ENCODE measurements around the gene SPI1. TPM values are rescaled to one million over a fixed set of nuclear protein-coding genes. Genes with fewer than 3 reads are reported as not detected.
A peak's percentile ranks its signal among the peaks of the same experiment; 100 is the strongest.

Gene SPI1
- total RNA-seq, 2 donors from 2014 or later: 7.5 to 10.9 TPM

GRCh38 chr11:47398011-47398410 is 19.7 kb upstream of the SPI1 start:
- no peaks in the 10 kb centered on the region for H3K36me3 ChIP-seq (replicated peaks in 1 of 2; ENCODE audit: insufficient read depth in 1 of 2, low read depth in 2 of 2)
- no peak overlapping the region for H3K27ac ChIP-seq
- ATAC-seq (no peak), DNase-seq (no peak)
- H3K27me3 ChIP-seq: no peaks in the 10 kb centered on the region
- no peak for TF ChIP-seq CTCF (IDR thresholded peaks at IDR 0.05)
- TF ChIP-seq POLR2A (IDR thresholded peaks at IDR 0.05): no peak
- no peak overlapping the region for H3K4me3 ChIP-seq
- 86 to 95% methylated on average over 3 of the region's 3 CpGs for WGBS, 2 donors
- intact Hi-C loops (cut with DNase I): no loop called here
- peaks cover 16% of the 10 kb centered on the region for H3K4me1 ChIP-seq
- no peaks in the 10 kb centered on the region for H3K9me3 ChIP-seq

GRCh38 chr11:47396049-47396320 is 17.6 kb upstream of the SPI1 start:
- intact Hi-C loops (cut with DNase I): no loop called here
- ATAC-seq: no peak
- no peaks in the 10 kb centered on the region for H3K27me3 ChIP-seq
- H3K4me1 ChIP-seq: peaks cover 14% of the 10 kb centered on the region
- no peak overlapping the region for H3K4me3 ChIP-seq
- no peaks in the 10 kb centered on the region for H3K9me3 ChIP-seq
- DNase-seq: no peak
- H3K27ac ChIP-seq: peak overlapping the region in 1 of 4 donors; percentile 83
- TF ChIP-seq POLR2A (IDR thresholded peaks at IDR 0.05) (no peak), CTCF (IDR thresholded peaks at IDR 0.05) (no peak)
- no peaks in the 10 kb centered on the region for H3K36me3 ChIP-seq (replicated peaks in 1 of 2; ENCODE audit: insufficient read depth in 1 of 2, low read depth in 2 of 2)
- WGBS, 2 donors: 72 to 87% methylated on average over 3 of the region's 3 CpGs

GRCh38 chr11:47395223-47396048 is 17.1 kb upstream of the SPI1 start:
- Histone ChIP-seq H3K27ac (peak overlapping the region in 2 of 4 donors; percentile 55 to 83), H3K36me3 (replicated peaks in 1 of 2; ENCODE audit: insufficient read depth in 1 of 2, low read depth in 2 of 2) (no peaks in the 10 kb centered on the region), H3K9me3 (no peaks in the 10 kb centered on the region), H3K4me1 (peaks cover 8% of the 10 kb centered on the region), H3K27me3 (no peaks in the 10 kb centered on the region), H3K4me3 (no peak overlapping the region)
- no peak for ATAC-seq
- intact Hi-C loops (cut with DNase I): no loop called here
- 69 to 86% methylated on average over 20 to 25 of the region's 25 CpGs for whole genome bisulfite sequencing, 2 donors
- DNase-seq: no peak
- TF ChIP-seq POLR2A (IDR thresholded peaks at IDR 0.05) (no peak), CTCF (IDR thresholded peaks at IDR 0.05) (no peak)

- intact Hi-C loops (cut with DNase I): no loop called here
- Histone ChIP-seq H3K4me1 (peaks cover 3% of the 10 kb centered on the region), H3K27me3 (no peaks in the 10 kb centered on the region), H3K27ac (peak overlapping the region in 2 of 4 donors; percentile 55 to 83), H3K4me3 (no peak overlapping the region), H3K36me3 (replicated peaks in 1 of 2; ENCODE audit: insufficient read depth in 1 of 2, low read depth in 2 of 2) (no peaks in the 10 kb centered on the region), H3K9me3 (no peaks in the 10 kb centered on the region)
- peak in 1 of 4 donors; percentile 73 for DNase-seq
- 75 to 86% methylated on average over 15 to 37 of the region's 39 CpGs for WGBS, 2 donors
- peak; percentile 11 for ATAC-seq
- TF ChIP-seq POLR2A (IDR thresholded peaks at IDR 0.05): peak in 2 of 3 donors; percentile 18 to 46
- TF ChIP-seq CTCF (IDR thresholded peaks at IDR 0.05): no peak
Observed at GRCh38 chr11:47394322-47395222, 16.2 kb upstream of the SPI1 start.

Measured in body of pancreas (tissue), 4 donors.